CD4-positive, alpha-beta T cell (primary cell): ENCODE data around the gene SLC7A11. TPM values are rescaled to one million over a fixed set of nuclear protein-coding genes. Genes with fewer than 3 reads are reported as not detected.

ENCODE experiments used
- ATAC-seq: fragments of 200-7000 bp; cut with Tn5 transposase; one replicate; pipeline ENCODE4 v1.10.0; 2022; ENCODE audit warnings: mild to moderate bottlenecking; ENCODE audit not compliant: poor library complexity
- CTCF ChIA-PET: fragments of 350-600 bp; sonication (Branson Sonifier 250); formaldehyde crosslinking; loops from one replicate; lab custom pipeline; 2021; ENCODE audit warnings: antibody characterized with exemption, inconsistent platforms; lab: Charles Lee
- POLR2A ChIA-PET: fragments of 350-600 bp; sonication (Branson Sonifier 250); formaldehyde crosslinking; loops from one replicate; lab custom pipeline; 2021; ENCODE audit warnings: antibody characterized with exemption, inconsistent platforms; lab: Charles Lee
- DNase-seq, 14 experiments: peaks; one replicate each; pipeline ENCODE4 v3.0.0-alpha.2; 2013 to 2020; ENCODE audit warnings: mixed read lengths in 2 of 14
- H3K27ac ChIP-seq, 2 donors: one replicate each; pipeline versions ENCODE4 v1.5.1 to v1.7.0; 2013; ENCODE audit warnings: low read length in 2 of 2, low read depth in 1 of 2, mild to moderate bottlenecking in 1 of 2
- H3K27me3 ChIP-seq, 2 experiments: 1 replicate in 1 of 2; 2 replicates in 1 of 2; pipeline versions ENCODE4 v1.6.1 to v1.7.0; 2013; ENCODE audit warnings: low read length in 2 of 2, control low read depth in 1 of 2, mild to moderate bottlenecking in 1 of 2, moderate library complexity in 1 of 2; ENCODE audit not compliant: insufficient read depth in 2 of 2, control insufficient read depth in 1 of 2
- H3K36me3 ChIP-seq: one replicate; pipeline ENCODE4 v1.6.1; 2013; ENCODE audit warnings: low read length, control low read depth; ENCODE audit not compliant: insufficient read depth
- H3K4me1 ChIP-seq: one replicate; pipeline ENCODE4 v1.6.1; 2013; ENCODE audit warnings: low read length, control low read depth; ENCODE audit not compliant: insufficient read depth
- H3K4me3 ChIP-seq: one replicate; pipeline ENCODE4 v1.5.1; 2013; ENCODE audit warnings: mild to moderate bottlenecking, low read length, moderate library complexity
- H3K9me3 ChIP-seq, 2 experiments: 1 replicate in 1 of 2; 2 replicates in 1 of 2; pipeline versions ENCODE4 v1.6.1 to v1.7.0; 2013; ENCODE audit warnings: low read length in 2 of 2, mild to moderate bottlenecking in 2 of 2, control low read depth in 1 of 2, moderate library complexity in 1 of 2; ENCODE audit not compliant: control insufficient read depth in 1 of 2, insufficient read depth in 1 of 2
- H3K27ac Mint-ChIP-seq: one replicate; pipeline ENCODE4 v1.8.0; 2020; ENCODE audit warnings: mixed read lengths
- H3K27me3 Mint-ChIP-seq: one replicate; pipeline ENCODE4 v1.8.0; 2021; ENCODE audit warnings: mixed read lengths
- H3K36me3 Mint-ChIP-seq: one replicate; pipeline ENCODE4 v1.8.0; 2021; ENCODE audit warnings: low read depth, mixed read lengths
- H3K4me1 Mint-ChIP-seq: one replicate; pipeline ENCODE4 v1.8.0; 2021; ENCODE audit warnings: low read depth, mixed read lengths
- H3K4me3 Mint-ChIP-seq: one replicate; pipeline ENCODE4 v1.8.0; 2020; ENCODE audit warnings: mild to moderate bottlenecking, mixed read lengths
- H3K9me3 Mint-ChIP-seq: one replicate; pipeline ENCODE4 v1.8.0; 2020; ENCODE audit warnings: mixed read lengths
- CTCF ChIP-seq: fragments of 200-600 bp; IDR thresholded peaks from one replicate; pipeline ENCODE4 v1.8.0; 2022; ENCODE audit warnings: antibody characterized with exemption, mild to moderate bottlenecking
- intact Hi-C, 2 experiments: fragments of 100-400 bp; cut with DNase I in 1 of 2; cut with micrococcal nuclease in 1 of 2; formaldehyde crosslinking; loops; one replicate each; pipeline versions ENCODE4 v1.15.1 to v1.9.0; 2023 to 2025; cut with DNase I, micrococcal nuclease
- total RNA-seq, 174 experiments: library from RNA in 2 of 174; stranded (reverse) in 2 of 174; gene quantifications; one replicate each; pipeline ENCODE4 v1.2.3 and lab custom pipeline; 2021 to 2026

The SLC7A11 gene
- total RNA-seq, 2 experiments from 2014 or later = 0.03 TPM; not detected in 1

- no peaks in the 10 kb centered on the region for H3K27me3 ChIP-seq
- no peaks in the 10 kb centered on the region for H3K4me1 Mint-ChIP-seq
- DNase-seq (peak in 3 of 14 experiments; percentile 17 to 44 (median 34)), ATAC-seq (no peak)
- no peaks in the 10 kb centered on the region for H3K27me3 Mint-ChIP-seq
- H3K4me3 Mint-ChIP-seq = no peak overlapping the region
- no peaks in the 10 kb centered on the region for H3K36me3 Mint-ChIP-seq
- CTCF ChIA-PET = interaction anchor here (0.8 kb wide), 1 partner anchor 9 kb away, joined by 3 read pairs; no protein-coding TSS in a partner anchor
- H3K36me3 ChIP-seq = no peaks in the 10 kb centered on the region
- no peaks in the 10 kb centered on the region for H3K9me3 ChIP-seq
- H3K27ac ChIP-seq = no peak overlapping the region
- POLR2A ChIA-PET = no interaction called here
- intact Hi-C loops = no loop called here
- H3K27ac Mint-ChIP-seq = no peak overlapping the region
- no peak overlapping the region for H3K4me3 ChIP-seq
- no peaks in the 10 kb centered on the region for H3K4me1 ChIP-seq
- no peak for TF ChIP-seq CTCF
- no peaks in the 10 kb centered on the region for H3K9me3 Mint-ChIP-seq
Observed at GRCh38 chr4:138190452-138190858, 51.7 kb downstream of the SLC7A11 start.

- H3K4me1 ChIP-seq = no peaks in the 10 kb centered on the region
- intact Hi-C loops = no loop called here
- no peak overlapping the region for H3K27ac ChIP-seq
- no peak overlapping the region for H3K4me3 ChIP-seq
- ChIA-PET CTCF (no interaction called here), POLR2A (no interaction called here)
- H3K4me3 Mint-ChIP-seq = no peak overlapping the region
- no peaks in the 10 kb centered on the region for H3K9me3 Mint-ChIP-seq
- H3K36me3 Mint-ChIP-seq = no peaks in the 10 kb centered on the region
- no peaks in the 10 kb centered on the region for H3K27me3 ChIP-seq
- ATAC-seq = no peak
- DNase-seq = peak in 1 of 14 experiments; percentile 5
- H3K27ac Mint-ChIP-seq = no peak overlapping the region
- no peaks in the 10 kb centered on the region for H3K4me1 Mint-ChIP-seq
- no peak for TF ChIP-seq CTCF
- no peaks in the 10 kb centered on the region for H3K36me3 ChIP-seq
- no peaks in the 10 kb centered on the region for H3K9me3 ChIP-seq
- no peaks in the 10 kb centered on the region for H3K27me3 Mint-ChIP-seq
Observed at GRCh38 chr4:138189206-138189605, 52.9 kb downstream of the SLC7A11 start.

GRCh38 chr4:138188406-138189084, 53.6 kb downstream of the SLC7A11 start:
- H3K27me3 ChIP-seq = no peaks in the 10 kb centered on the region
- no peaks in the 10 kb centered on the region for H3K4me1 Mint-ChIP-seq
- CTCF ChIA-PET = no interaction called here
- no peak overlapping the region for H3K27ac ChIP-seq
- H3K9me3 ChIP-seq = no peaks in the 10 kb centered on the region
- ATAC-seq (no peak), DNase-seq (no peak)
- no peaks in the 10 kb centered on the region for H3K36me3 ChIP-seq
- no peaks in the 10 kb centered on the region for H3K4me1 ChIP-seq
- TF ChIP-seq CTCF = no peak
- H3K4me3 Mint-ChIP-seq = no peak overlapping the region
- H3K4me3 ChIP-seq = no peak overlapping the region
- POLR2A ChIA-PET = no interaction called here
- intact Hi-C loops = no loop called here
- H3K27me3 Mint-ChIP-seq = no peaks in the 10 kb centered on the region
- no peaks in the 10 kb centered on the region for H3K36me3 Mint-ChIP-seq
- H3K9me3 Mint-ChIP-seq = no peaks in the 10 kb centered on the region
- no peak overlapping the region for H3K27ac Mint-ChIP-seq
